Thyroid gland (tissue), 4 donors: Measurements from ENCODE around the gene ADGRG1.

Experiments used
- POLR2A ChIP-seq, 2 donors: fragments of 450-650 bp; IDR thresholded peaks; one replicate each; pipeline ENCODE4 v1.6.1; 2017; ENCODE audit warnings: antibody characterized with exemption in 2 of 2, mild to moderate bottlenecking in 2 of 2, moderate library complexity in 1 of 2
- TF ChIP-seq, protein P1 (sequence below), 6 experiments: fragments of 200-600 bp in 3 of 6; fragments of 450-650 bp in 3 of 6; sonication (generic) in 3 of 6; IDR thresholded peaks; one replicate each; pipeline ENCODE4 v1.5.1; 2016 to 2019; ENCODE audit warnings: antibody characterized with exemption in 6 of 6, mild to moderate bottlenecking in 2 of 6, inconsistent platforms in 1 of 6, moderate library complexity in 1 of 6

DNA sequence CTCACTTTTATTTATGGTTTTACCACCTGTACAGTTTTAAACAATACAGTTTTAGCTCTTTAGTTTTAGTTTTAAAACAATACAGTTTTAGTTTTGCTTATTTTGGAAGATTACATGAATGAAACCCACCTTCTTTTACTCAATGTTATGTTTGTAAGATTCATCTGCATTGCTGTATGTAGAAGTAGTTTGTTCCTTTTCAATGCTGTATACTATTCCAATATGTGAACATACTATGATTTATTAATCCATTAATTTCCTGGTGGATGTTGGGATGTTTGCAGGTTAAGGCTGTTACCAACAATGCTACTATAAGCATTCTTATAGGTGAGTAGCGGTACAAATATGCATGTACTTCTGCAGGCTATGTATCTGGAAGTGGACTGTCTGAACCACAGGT, 34.4 kb upstream of the ADGRG1 start:
- TF ChIP-seq, protein P1, sequence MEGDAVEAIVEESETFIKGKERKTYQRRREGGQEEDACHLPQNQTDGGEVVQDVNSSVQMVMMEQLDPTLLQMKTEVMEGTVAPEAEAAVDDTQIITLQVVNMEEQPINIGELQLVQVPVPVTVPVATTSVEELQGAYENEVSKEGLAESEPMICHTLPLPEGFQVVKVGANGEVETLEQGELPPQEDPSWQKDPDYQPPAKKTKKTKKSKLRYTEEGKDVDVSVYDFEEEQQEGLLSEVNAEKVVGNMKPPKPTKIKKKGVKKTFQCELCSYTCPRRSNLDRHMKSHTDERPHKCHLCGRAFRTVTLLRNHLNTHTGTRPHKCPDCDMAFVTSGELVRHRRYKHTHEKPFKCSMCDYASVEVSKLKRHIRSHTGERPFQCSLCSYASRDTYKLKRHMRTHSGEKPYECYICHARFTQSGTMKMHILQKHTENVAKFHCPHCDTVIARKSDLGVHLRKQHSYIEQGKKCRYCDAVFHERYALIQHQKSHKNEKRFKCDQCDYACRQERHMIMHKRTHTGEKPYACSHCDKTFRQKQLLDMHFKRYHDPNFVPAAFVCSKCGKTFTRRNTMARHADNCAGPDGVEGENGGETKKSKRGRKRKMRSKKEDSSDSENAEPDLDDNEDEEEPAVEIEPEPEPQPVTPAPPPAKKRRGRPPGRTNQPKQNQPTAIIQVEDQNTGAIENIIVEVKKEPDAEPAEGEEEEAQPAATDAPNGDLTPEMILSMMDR (IDR thresholded peaks at IDR 0.05) = no peak
- no peak for TF ChIP-seq POLR2A (IDR thresholded peaks at IDR 0.05)
